Smooth muscle cell (in vitro differentiated cells): ENCODE results near the gene GREM2. TPM values are rescaled to one million over a fixed set of nuclear protein-coding genes. Genes with fewer than 3 reads are reported as not detected.
A peak's percentile ranks its signal among the peaks of the same experiment; 100 is the strongest.

Experiments
- DNase-seq: peaks from one replicate; lab custom pipeline; 2025; ENCODE audit not compliant: unreplicated experiment; lab: John Stamatoyannopoulos, UW
- H2AFZ ChIP-seq: fragments of 200-600 bp; sonication (generic); 2 replicates; pipeline ENCODE4 v1.6.0; 2016; ENCODE audit warnings: antibody characterized with exemption, low read depth, mild to moderate bottlenecking
- H3F3A ChIP-seq: fragments of 200-600 bp; sonication (generic); 2 replicates; pipeline ENCODE4 v1.6.0; 2017; ENCODE audit warnings: antibody characterized with exemption, low read depth
- H3K27ac ChIP-seq: fragments of 200-600 bp; sonication (generic); 2 replicates; pipeline ENCODE4 v1.5.1; 2016; ENCODE audit warnings: low read depth, mild to moderate bottlenecking
- H3K27me3 ChIP-seq: fragments of 200-600 bp; sonication (generic); 2 replicates; pipeline ENCODE4 v1.6.1; 2016; ENCODE audit warnings: low read depth, mild to moderate bottlenecking
- H3K36me3 ChIP-seq: fragments of 200-600 bp; sonication (generic); 2 replicates; pipeline ENCODE4 v1.5.1; 2016; ENCODE audit warnings: low read depth
- H3K4me1 ChIP-seq: fragments of 200-600 bp; sonication (generic); 2 replicates; pipeline ENCODE4 v1.5.1; 2016; ENCODE audit warnings: low read depth
- H3K4me2 ChIP-seq: fragments of 200-600 bp; sonication (generic); 2 replicates; pipeline ENCODE4 v1.6.0; 2016; ENCODE audit warnings: mild to moderate bottlenecking
- H3K4me3 ChIP-seq: fragments of 200-600 bp; sonication (generic); 2 replicates; pipeline ENCODE4 v1.5.1; 2016; ENCODE audit warnings: mild to moderate bottlenecking
- H3K79me2 ChIP-seq: fragments of 200-600 bp; sonication (generic); 2 replicates; pipeline ENCODE4 v1.6.0; 2016; ENCODE audit warnings: low read depth, mild to moderate bottlenecking
- H3K9ac ChIP-seq: fragments of 200-600 bp; sonication (generic); 2 replicates; pipeline ENCODE4 v1.6.0; 2016; ENCODE audit warnings: low read depth
- H3K9me3 ChIP-seq: fragments of 200-600 bp; sonication (generic); replicated peaks from 2 replicates; pipeline ENCODE4 v1.5.1; 2016; ENCODE audit warnings: low read depth
- H4K20me1 ChIP-seq: fragments of 200-600 bp; sonication (generic); 2 replicates; pipeline ENCODE4 v1.6.0; 2016; ENCODE audit warnings: low read depth
- CTCF ChIP-seq: fragments of 200-600 bp; sonication (generic); IDR thresholded peaks from 2 replicates; pipeline ENCODE4 v1.5.1; 2017; ENCODE audit warnings: borderline replicate concordance, mild to moderate bottlenecking, antibody characterized with exemption; ENCODE audit not compliant: insufficient read depth, poor library complexity, severe bottlenecking
- WGBS: methylation state at CpG from one replicate; pipeline ENCODE4 v1.1.7; 2016; ENCODE audit warnings: low lambda C conversion rate; 5-methylcytosine and 5-hydroxymethylcytosine counted together
- polyA plus RNA-seq: library from polyadenylated mRNA; unstranded; fragments of >200 nt; fragmentation: Nextera tagmentation; extraction: Ambion mirVana; gene quantifications from 2 replicates; pipeline ENCODE4 v1.2.1, GENCODE V29; 2016
- total RNA-seq: library from RNA; depleted of rRNA; stranded (reverse); fragments of >200 nt; gene quantifications from 2 replicates; pipeline ENCODE4 v1.2.3, GENCODE V29; 2014

GREM2 gene
- total and polyA plus RNA-seq, 2 experiments from 2014 or later, result 8.0 to 15.1 TPM

- DNase-seq, result no peak
- Histone ChIP-seq H3K36me3 (no peaks in the 10 kb centered on the region), H3K4me2 (no peak overlapping the region), H3F3A (no peaks in the 10 kb centered on the region), H3K9me3 (no peaks in the 10 kb centered on the region), H3K79me2 (no peaks in the 10 kb centered on the region), H3K27ac (no peak overlapping the region), H3K27me3 (no peaks in the 10 kb centered on the region), H3K9ac (no peak overlapping the region), H3K4me1 (no peaks in the 10 kb centered on the region), H3K4me3 (no peak overlapping the region), H2AFZ (no peak overlapping the region), H4K20me1 (no peaks in the 10 kb centered on the region)
- no peak for TF ChIP-seq CTCF
- WGBS, result 50% methylated on average over 4 of the region's 4 CpGs
Observed at GRCh38 chr1:240618946-240619345, 7.0 kb upstream of the GREM2 start.

- no peaks in the 10 kb centered on the region for H3K36me3 ChIP-seq
- no peak overlapping the region for H3K9ac ChIP-seq
- H3F3A ChIP-seq, result no peaks in the 10 kb centered on the region
- H3K27me3 ChIP-seq, result no peaks in the 10 kb centered on the region
- no peak overlapping the region for H3K4me3 ChIP-seq
- H2AFZ ChIP-seq, result no peak overlapping the region
- H3K27ac ChIP-seq, result no peak overlapping the region
- over 99% methylated on average over 4 of the region's 4 CpGs for WGBS
- H3K4me1 ChIP-seq, result peaks cover 13% of the 10 kb centered on the region
- DNase-seq, result no peak
- H4K20me1 ChIP-seq, result no peaks in the 10 kb centered on the region
- no peak for TF ChIP-seq CTCF
- H3K79me2 ChIP-seq, result no peaks in the 10 kb centered on the region
- no peaks in the 10 kb centered on the region for H3K9me3 ChIP-seq
- no peak overlapping the region for H3K4me2 ChIP-seq
Observed at GRCh38 chr1:240616018-240616417, 4.1 kb upstream of the GREM2 start.

GRCh38 chr1:240613356-240614142 lies 1.6 kb upstream of the GREM2 start:
- H2AFZ ChIP-seq, result no peak overlapping the region
- TF ChIP-seq CTCF, result no peak
- peaks cover 13% of the 10 kb centered on the region for H3K4me1 ChIP-seq
- H3K79me2 ChIP-seq, result peaks cover 6% of the 10 kb centered on the region
- WGBS, result 51% methylated on average over 5 of the region's 5 CpGs
- no peaks in the 10 kb centered on the region for H3K9me3 ChIP-seq
- H3F3A ChIP-seq, result no peaks in the 10 kb centered on the region
- DNase-seq, result no peak
- no peaks in the 10 kb centered on the region for H3K36me3 ChIP-seq
- no peaks in the 10 kb centered on the region for H4K20me1 ChIP-seq
- no peak overlapping the region for H3K27ac ChIP-seq
- H3K4me2 ChIP-seq, result peak overlapping the region; percentile 88
- H3K4me3 ChIP-seq, result no peak overlapping the region
- no peak overlapping the region for H3K9ac ChIP-seq
- no peaks in the 10 kb centered on the region for H3K27me3 ChIP-seq

GRCh38 chr1:240612811-240613210 lies 856 bp upstream of the GREM2 start:
- 49% methylated on average over 6 of the region's 6 CpGs for WGBS
- Histone ChIP-seq H3K9ac (no peak overlapping the region), H3K9me3 (no peaks in the 10 kb centered on the region), H3F3A (no peaks in the 10 kb centered on the region), H3K4me3 (peak overlapping the region; percentile 72), H3K4me2 (peak overlapping the region; percentile 88), H3K27me3 (no peaks in the 10 kb centered on the region), H3K4me1 (peaks cover 13% of the 10 kb centered on the region), H3K27ac (no peak overlapping the region), H3K79me2 (peaks cover 13% of the 10 kb centered on the region), H3K36me3 (no peaks in the 10 kb centered on the region), H4K20me1 (no peaks in the 10 kb centered on the region), H2AFZ (no peak overlapping the region)
- TF ChIP-seq CTCF, result no peak
- no peak for DNase-seq
